ENCODE data around the gene PIBF1.
"Not testable (repeated sequence)": the region's sequence is repeated elsewhere in the genome, so short reads cannot be mapped to it uniquely, and the experiment has no call there.

PIBF1 gene

DNA sequence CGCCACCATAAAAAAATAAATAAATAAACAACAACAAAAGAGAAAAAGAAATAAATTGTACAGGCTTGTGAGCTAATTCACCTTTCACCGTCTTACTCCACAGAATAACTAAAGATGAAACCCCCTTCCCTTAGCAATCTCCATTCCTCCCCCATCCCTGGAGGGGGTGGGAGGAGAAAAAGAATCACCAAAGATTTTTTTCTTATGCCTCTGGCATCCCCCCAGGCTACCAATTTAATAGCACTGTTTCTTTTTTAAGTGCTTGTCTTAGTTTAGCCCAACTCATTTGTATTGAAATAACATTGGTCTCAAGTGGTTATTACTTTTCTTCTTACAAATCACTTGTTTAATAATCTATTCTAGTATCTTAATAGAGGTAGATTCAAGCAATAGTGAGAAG is 253.0 kb downstream of the PIBF1 start:
- no peak for DNase-seq

DNA sequence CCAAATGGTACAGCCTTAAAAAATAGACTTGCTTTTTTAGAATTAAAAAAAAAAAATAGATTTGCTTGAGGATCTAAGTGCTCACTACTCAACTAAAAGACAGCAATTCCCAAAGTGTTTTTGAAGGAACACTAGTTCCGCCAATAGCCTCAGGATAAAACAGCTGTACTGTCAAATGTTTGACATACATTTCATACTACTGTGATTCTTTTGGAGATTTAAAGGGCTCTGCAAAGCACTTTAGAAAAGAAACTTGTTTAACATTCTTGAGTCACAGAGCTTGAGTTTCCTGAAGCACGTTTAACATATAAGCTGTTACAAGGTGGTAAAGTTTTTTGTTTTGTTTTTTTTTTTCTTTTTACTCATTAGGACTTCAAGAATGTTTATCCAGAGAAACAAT is 253.7 kb downstream of the PIBF1 start:
- no peak for DNase-seq

DNA sequence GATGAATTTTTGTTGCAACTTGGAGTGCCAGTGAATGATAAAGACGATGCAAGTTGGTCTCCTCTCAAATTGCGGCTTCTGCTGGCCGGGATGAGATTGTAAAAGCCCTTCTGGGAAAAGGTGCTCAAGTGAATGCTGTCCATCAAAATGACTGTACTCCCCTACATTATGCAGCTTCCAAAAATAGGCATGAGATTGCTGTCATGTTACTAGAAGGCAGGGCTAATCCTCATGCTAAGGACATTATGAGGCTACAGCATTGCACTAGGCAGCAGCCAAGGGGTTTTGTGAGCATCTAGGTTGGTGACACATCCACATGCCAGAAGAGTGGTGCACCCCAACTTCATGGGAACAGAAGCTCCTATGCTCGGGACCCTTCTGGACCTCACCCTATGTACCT is 254.6 kb downstream of the PIBF1 start:
- DNase-seq: no peak

DNA sequence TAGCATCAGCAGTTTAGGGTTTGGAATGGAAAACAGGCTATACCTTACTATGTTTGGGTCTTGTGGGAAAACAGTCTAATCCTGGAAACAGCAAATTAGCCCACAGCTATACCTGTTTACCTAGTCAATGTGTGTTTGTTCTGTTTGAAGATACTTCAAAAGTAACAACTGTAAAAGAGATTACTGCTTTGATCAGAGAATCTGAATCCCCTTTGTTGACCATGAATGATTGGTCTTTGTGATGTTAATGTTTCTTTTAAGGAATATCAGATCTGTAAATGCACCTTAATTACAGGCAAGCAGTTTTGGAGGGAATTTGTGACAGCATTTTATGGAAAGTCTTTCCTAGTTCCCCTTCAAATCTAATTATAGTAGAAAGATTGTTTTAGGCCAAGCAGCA is 256.1 kb downstream of the PIBF1 start:
- no peak for DNase-seq

DNA sequence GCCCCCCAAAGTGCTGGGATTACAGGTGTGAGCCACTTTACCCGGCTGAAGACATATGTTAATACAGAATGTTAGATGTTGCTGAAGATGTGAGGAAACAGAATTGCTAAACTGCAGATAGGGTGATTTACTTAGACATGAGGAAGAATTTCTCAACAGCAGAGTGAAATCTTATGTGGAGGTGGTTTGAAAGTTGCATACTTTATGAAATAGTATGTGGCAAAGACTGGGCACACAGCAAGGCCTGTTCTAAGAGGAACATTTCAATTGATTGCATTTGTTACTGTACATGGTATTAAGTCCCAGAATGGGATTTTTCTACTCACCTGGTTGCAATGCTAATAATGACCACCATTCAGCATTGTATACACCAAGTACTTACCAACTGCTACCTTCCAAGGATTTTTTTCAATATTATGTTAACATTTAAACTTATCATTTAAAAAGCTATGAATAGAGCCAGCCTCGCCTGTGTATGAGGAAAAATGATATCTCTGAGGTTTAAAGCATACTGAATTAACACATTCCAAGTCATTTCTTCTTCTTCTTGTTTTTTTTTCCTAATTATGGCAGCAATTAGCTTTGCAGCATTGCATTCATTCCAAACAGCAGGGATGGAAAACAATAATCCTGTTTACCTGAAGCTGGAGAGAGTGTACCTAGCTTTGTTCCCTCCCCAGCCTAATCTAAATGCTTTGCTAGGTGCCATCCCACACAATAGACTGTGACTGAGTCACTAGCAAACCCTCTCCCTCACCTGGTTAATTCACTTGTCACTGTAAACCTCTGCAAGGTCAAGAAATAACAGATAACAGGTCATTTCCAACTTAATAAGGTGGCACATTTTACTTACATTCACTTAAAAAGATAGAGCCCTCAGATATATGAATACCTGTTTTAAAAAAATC is 257.5 kb downstream of the PIBF1 start:
- no peak for DNase-seq

DNA sequence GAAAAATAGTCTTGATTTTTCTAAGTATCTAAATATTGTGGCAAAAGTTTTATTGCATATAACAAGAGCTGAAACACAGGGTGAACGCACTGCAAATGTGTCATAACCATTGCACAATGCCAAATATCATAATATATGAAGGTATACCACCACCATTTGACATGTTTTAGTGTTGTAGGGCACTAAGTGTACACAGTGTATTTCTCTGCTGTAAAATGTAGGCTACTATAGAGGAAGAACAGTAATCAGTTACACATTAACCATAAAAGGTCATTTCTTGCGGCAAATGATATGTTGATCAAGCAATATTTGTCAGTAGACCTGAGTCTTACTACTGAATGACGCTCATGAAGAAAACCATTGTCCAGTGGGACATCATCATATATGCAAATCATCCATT is 258.6 kb downstream of the PIBF1 start:
- DNase-seq: no peak

DNA sequence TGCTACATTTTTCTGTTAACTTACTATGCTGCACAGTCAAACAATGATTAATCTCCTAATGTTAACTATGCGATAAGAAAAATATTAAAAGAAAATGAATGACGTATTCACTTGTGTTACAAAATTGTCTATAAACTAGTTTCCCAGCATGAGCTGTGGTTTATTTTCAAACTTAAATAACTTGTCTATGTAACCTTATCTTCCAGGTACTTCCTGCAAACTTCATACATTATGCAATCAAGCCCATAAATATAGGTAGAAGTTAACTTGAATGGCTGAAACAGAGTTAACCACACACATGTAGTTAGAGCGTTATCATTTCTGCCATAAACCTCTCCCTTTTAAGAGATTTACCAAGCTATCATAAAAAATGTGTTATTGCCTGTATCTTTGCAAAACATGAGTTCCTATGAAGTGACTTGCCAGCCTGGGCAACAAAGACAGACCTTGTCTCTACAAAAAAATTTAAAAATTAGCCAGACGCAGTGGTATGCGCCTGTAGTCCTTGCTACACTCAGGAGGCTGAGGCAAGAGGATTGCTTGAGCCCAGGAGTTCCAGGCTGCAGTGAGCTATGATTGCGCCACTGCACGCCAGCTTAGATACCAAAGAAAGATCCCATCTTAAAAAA is 259.1 kb downstream of the PIBF1 start:
- DNase-seq: no peak

DNA sequence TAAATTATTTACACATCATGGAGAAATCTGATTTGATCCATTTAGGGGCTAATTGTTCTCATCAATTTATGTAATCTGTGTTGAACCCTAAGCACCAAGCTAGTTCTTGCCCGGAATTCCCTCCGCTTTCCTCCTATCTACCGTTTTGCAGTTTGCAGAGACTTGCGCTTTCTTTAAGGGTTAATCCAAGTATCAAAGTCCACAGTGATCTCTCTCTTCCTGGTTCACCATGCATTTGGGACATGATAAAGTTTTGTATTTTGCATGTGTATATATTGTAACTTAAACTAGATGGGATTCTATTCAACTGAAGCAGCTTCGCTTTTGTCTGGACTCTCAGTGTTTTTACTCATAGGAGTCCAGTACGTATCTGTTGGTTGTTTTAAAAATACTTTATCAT is 263.1 kb downstream of the PIBF1 start:
- no peak for DNase-seq

DNA sequence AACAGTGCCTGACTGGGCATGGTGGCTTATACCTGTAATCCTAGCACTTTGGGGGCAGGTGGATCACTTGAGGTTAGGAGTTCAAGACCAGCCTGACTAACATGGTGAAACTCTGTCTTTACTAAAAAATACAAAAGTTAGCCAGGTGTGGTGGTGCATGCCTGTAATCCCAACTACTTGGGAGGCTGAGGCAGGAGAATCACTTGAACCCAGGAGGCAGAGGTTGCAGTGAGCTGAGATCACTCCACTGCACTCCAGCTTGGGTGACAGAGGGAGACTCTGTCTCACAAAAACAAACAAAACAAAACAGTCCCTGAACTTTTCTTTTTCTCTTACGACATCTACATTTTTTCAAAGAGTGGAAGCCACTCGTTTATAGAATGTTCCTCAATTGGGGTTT is 266.7 kb downstream of the PIBF1 start:
- DNase-seq: not testable (repeated sequence)

DNA sequence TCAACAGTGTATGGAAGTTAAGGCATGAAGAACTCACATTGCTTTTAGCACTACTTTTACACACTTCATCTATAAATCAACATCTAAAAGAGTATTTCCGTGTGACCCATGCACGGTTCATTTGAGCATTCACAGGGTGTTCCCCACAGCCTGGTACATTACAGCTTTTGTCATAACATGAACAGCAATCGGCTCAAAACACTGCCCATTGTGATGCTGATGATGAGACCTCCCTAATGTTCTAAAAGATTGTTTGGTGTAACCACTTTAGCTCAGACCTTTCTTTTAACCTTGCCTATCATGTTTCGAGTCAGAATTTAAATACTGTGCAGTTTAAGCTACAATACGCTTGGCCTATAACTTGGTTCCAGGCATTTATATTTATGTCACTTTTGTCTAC is 272.8 kb downstream of the PIBF1 start:
- no peak for DNase-seq

DNA sequence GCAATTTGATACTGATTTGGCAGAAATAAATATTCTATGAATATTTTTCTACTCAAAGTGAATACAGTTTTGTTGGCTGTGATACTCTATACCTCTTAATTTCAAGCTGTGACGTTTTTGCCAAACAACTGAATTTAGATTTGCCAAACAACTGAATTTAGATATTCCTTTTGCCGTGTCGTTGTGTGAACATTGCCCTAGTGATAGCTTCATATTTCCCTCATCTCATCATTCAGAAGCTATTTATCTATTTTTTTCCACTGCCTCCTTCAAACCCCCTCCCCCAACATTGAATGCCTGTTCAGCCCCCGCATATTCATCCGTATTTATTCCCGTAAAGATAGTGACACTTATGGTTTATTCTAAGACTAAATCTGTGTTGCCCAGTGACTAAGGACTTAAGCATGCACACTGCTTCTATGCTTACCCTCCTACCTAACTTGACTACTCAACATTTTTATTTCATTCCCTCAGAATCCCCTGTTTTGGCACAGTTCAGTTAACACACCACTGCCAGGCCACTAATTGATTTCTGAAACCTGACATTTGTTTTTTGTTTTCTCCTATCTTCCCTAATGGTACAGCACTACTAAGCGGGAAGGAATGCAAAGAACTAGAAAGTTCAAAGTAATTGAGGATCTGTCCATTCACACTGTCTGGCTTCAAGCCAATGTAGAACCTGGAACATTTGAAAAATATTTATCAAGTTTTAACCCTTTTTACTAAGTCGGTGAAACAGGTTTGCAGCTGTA is 274.1 kb downstream of the PIBF1 start:
- peak; percentile 60 for DNase-seq

DNA sequence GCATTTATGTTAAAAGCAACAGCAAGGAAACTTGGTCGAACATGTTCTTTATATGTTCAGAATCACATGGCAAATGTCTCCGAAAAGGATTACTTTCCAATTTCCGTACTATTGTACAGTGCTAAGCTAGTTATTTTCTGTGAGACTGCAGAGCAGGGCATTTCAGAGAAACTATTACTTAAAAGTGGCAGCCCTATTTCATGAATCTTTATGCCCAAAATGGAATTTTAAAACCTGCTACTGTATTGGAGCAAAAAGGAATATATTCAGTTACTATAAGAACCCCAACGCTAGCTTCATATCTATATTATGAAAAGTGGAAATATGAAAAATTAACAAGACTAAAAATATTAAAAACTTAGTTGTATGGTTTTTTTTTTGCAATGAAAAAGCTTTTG is 274.6 kb downstream of the PIBF1 start:
- no peak for DNase-seq

DNA sequence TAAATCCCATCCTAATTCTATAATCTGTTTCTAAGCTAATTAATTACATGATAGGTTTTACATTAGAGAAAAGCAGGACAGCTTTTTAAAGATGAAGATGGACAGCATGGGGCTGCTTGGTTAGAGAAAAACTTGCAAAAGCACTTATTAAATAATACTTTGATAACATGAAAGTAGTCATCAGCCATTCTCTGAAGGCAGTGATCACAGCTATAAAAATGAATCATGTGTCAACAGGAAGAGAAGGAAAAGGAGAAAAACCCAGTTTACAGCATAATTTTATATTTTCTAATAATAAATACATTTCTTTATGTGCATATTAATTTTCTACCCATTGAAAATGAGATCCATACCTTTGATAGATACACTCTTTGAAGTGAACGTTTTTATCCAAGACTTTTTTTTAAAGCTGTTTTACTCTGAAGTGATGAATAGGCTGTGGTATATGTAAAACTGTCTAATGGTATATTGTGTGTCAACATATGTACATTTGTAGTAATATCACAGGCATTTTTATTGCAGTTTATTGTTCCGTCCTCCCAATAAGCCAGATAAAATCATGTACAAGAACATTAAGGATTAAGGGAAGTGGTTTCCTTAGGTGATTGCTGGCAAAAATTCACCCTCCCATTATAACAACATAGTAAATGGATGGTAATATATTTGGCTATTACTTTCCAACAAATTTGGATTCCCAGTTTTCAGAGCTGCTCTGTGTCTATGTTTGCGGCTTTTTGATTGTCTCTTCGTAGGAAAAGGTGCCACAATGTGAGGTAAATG is 275.5 kb downstream of the PIBF1 start:
- DNase-seq: no peak

DNA sequence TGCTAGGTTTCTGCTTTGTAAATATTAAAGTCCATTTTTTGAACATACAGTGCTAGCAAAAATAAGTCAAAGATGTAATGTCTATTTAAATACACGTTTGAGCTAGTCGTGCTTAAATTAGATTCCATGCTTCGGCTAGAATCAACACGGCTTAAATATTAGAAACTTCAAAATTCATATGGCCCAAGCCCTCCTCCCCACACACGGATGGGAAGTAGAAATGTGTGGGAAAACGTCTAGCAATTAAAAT is 276.1 kb downstream of the PIBF1 start:
- no peak for DNase-seq

DNA sequence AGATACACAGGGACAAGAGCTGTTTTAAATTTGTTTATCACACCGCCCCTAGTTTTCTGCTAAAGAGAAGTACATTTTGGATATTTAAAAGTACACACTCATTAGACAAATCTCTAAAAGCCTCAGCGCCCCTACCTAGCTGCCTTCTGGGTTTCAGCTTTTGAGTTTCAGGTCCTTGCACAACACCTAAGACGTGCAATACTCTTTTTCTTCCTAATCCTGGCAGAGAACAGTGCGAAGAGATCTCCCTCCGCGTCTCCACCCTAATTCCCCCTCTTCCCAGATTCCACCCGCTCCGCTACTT is 276.5 kb downstream of the PIBF1 start:
- no peak for DNase-seq

DNA sequence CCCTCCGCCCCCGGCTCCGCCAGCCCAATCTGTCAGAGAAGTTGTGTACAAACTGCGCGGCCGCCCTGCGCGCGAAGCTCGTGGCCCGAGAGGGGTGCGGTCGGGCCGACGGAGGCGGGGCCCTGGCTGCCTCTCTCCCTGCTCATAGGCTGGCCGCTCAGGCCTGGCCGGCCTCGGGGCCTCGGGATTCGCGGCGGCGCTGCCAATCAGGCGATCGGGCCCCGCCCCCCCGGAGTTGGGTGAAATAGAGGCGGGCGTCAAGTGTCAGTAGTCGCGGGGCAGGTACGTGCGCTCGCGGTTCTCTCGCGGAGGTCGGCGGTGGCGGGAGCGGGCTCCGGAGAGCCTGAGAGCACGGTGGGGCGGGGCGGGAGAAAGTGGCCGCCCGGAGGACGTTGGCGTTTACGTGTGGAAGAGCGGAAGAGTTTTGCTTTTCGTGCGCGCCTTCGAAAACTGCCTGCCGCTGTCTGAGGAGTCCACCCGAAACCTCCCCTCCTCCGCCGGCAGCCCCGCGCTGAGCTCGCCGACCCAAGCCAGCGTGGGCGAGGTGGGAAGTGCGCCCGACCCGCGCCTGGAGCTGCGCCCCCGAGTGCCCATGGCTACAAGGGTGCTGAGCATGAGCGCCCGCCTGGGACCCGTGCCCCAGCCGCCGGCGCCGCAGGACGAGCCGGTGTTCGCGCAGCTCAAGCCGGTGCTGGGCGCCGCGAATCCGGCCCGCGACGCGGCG is 277.0 kb downstream of the PIBF1 start, which contains the start of gene KLF5:
TSS of gene KLF5 (plus strand) at position 270 of the 724 bp plus-strand sequence. CDS start at position 593, 323 bp downstream.
- peak; percentile 80 for DNase-seq

DNA sequence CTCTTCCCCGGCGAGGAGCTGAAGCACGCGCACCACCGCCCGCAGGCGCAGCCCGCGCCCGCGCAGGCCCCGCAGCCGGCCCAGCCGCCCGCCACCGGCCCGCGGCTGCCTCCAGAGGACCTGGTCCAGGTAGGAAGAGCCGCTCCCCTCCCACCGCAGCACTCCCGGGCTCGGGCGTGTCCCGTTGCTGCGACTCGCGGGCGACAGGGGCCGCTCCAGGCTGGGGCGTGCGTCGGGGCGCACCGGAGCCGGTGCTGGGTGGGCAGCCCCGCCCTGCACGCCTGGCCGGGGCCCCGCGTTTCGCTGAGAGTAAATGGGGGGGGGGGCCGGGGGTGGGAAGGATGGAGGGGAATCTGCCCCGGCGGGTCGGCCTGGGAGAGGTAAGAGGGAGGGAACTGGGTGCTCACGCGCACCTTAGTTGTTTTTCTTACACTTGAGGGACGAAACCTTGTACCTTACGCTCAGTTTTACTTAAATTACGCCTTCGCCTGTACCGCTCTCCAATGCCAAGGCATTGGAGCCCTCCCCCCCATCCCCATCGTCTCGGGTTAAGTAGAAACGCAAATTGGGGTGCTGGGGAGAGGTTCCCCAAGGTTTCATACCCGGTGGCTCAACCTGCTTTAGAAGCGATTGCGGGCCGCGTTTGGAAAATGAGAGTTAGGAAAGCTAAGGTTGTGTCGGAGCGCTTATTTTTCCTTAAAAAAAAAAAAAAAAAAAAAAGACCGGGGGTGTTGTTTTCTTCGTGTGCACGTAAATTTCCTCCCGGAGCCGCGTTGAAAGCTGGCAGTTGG is 277.7 kb downstream of the PIBF1 start:
- peak; percentile 8 for DNase-seq

DNA sequence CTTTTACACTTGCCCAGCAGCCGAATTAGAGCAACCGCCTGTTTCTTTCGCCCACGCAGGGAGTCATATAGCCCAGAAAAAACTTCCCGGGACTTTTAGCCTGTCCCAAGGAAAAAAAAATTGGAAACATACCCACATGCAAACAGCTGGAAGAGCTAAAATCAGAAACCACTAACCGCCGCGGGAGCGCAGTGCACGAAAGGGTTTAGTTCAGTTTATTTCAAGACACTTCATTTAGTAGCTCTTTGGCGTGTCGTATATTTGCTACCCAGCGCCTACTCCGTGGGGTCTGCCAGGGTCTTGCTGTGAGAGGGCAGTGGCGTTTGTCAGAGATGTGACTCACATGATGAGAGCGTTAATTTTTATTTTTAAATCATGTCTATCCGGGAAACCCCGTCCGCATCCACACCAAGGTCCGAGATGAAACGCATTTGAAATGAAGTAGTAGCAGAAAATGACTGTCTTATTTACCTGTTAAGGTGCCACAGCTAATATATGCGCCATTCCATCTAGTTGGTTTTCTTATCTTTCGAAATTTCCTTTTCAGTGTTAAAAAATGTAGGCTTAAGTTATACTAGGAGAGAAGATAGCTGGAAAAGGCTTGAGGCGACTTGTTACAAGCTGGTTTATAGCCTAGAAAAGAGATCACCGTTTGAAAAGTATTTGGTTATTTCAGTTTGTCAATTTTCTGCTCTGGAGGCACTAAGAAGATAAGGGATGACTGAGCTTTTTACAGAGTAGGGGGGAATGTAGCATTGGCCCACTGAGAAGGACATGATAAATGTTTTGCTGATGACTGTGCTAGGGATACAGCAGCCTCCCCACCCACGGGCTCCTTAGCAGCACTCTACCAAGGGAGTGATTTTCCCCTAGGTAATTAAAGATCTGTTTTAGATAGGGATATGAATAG is 278.6 kb downstream of the PIBF1 start:
- peak; percentile 31 for DNase-seq

DNA sequence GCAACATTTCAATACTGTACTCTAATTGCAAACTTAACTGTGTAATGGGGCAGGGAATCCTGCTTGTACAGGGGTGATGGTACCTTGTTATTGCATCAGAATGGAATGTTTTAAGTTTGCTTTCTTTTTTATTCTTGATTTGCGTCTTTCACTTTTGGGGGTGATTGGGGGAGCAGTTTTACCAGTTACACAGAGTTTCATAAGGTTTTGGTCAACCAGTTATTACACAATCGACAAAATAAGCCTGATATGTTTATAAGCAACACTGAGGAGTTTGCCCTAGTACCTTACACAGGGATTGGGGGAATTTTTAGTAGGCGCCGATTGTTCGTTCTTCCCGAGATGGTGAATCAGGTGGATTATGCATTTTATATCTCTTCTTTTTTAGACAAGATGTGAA is 279.5 kb downstream of the PIBF1 start:
- no peak for DNase-seq

DNA sequence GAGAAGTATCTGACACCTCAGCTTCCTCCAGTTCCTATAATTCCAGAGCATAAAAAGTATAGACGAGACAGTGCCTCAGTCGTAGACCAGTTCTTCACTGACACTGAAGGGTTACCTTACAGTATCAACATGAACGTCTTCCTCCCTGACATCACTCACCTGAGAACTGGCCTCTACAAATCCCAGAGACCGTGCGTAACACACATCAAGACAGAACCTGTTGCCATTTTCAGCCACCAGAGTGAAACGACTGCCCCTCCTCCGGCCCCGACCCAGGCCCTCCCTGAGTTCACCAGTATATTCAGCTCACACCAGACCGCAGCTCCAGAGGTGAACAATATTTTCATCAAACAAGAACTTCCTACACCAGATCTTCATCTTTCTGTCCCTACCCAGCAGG is 279.9 kb downstream of the PIBF1 start:
- DNase-seq: no peak

DNA sequence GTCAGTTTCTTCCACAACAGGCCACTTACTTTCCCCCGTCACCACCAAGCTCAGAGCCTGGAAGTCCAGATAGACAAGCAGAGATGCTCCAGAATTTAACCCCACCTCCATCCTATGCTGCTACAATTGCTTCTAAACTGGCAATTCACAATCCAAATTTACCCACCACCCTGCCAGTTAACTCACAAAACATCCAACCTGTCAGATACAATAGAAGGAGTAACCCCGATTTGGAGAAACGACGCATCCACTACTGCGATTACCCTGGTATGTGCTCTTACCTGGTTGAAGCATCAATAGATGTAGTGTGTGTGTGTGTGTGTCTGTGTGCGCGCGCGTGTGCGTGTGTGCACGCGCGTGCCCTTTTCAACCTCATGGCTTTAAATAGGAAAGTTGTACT is 280.5 kb downstream of the PIBF1 start:
- no peak for DNase-seq
